ENCODE results near the gene ZBTB39. TPM values are rescaled to one million over a fixed set of nuclear protein-coding genes. Genes with fewer than 3 reads are reported as not detected.
"Not testable (repeated sequence)": the region's sequence is repeated elsewhere in the genome, so short reads cannot be mapped to it uniquely, and the experiment has no call there.

ZBTB39 gene
- total and polyA plus RNA-seq, 5 donors from 2014 or later, result 1.5 to 8.6 (median 1.8) TPM

DNA sequence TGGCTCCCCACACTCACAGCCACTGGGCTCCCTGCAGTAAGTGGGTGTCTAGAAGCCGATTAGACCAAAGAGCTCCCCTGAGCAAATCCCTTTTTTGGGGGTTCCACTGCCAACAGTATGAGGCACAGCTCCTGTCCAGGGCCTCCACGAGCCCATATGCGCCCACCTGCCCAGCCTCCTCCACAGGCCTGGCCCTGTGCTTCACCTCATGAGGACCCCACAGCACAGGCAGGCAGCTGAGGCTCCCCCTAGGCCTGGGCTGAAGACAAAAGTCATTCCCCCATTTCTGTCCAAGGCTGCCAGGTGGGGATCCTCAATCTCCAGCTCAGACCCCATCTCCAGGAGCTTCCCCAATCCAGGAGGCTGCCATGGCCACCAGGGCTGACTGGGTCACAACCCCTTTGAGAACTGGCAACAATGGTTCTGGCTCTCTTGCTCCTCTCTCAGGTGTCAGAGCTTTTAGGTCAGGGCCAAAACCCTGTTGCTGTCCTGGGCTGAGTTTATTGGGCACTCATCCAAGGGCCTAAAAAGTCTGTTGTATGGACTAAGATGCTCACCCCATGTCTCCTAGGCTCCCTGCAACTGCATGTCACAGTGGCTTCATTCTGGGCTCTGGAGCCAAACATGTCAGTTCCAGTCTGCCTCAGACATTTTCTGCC, 23.6 kb downstream of the ZBTB39 start:
- not testable (repeated sequence) for DNase-seq; H3K4me3 ChIP-seq (ENCODE audit: low read depth, low read length); H3K27ac Mint-ChIP-seq; H3K27me3 ChIP-seq (ENCODE audit: control insufficient read depth, insufficient read depth, low read length); H3K36me3 Mint-ChIP-seq; H3K27me3 Mint-ChIP-seq; H3K9me3 Mint-ChIP-seq; H3K4me3 Mint-ChIP-seq; H3K9me3 ChIP-seq (ENCODE audit: control insufficient read depth in 2 of 2, low read length in 2 of 2); H3K27ac ChIP-seq (ENCODE audit: insufficient read depth, low read length, poor library complexity, severe bottlenecking); H3K4me1 Mint-ChIP-seq; H3K36me3 ChIP-seq (ENCODE audit: control insufficient read depth, insufficient read depth, low read length); ATAC-seq (ENCODE audit: low read depth in 2 of 2); H3K4me1 ChIP-seq (ENCODE audit: control insufficient read depth, insufficient read depth, low read length, poor library complexity, severe bottlenecking)

DNA sequence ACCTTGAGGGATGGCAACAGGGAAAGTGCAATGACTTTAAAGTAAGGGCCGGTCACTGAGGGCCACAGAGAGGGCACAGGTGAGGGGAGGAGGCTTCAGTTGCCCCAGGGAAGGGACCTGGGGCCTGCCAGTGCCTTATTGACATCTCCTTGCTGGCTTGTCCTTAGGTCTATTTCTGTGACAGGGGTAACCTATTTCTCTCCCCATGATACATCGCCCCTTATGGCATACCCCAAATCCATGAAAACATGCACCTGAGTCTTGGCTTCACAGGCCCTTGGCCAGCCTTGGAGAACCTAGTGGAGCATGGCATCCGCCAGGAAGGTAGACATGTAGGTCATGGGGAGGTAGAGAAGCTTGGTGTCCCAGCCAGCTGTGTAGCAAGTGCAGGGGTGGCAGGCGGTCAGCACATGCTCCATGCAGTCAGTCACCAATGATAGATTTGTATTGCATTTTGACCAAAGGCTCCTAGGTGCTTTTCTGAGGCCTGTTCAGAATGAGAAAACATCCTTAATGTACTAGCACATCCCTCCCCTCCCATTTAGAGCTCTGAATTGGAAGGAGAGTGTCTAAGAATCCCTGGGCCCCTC, 25.3 kb downstream of the ZBTB39 start:
- Mint-ChIP-seq H3K36me3 (no peaks in the 10 kb centered on the region), H3K9me3 (no peaks in the 10 kb centered on the region), H3K4me3 (no peak overlapping the region), H3K27me3 (peaks cover 8% of the 10 kb centered on the region), H3K4me1 (no peaks in the 10 kb centered on the region), H3K27ac (no peak overlapping the region)
- no peak for DNase-seq
- no peak overlapping the region for H3K4me3 ChIP-seq (ENCODE audit: low read depth, low read length)
- no peaks in the 10 kb centered on the region for H3K4me1 ChIP-seq (ENCODE audit: control insufficient read depth, insufficient read depth, low read length, poor library complexity, severe bottlenecking)
- no peaks in the 10 kb centered on the region for H3K36me3 ChIP-seq (ENCODE audit: control insufficient read depth, insufficient read depth, low read length)
- no peaks in the 10 kb centered on the region for H3K27me3 ChIP-seq (ENCODE audit: control insufficient read depth, insufficient read depth, low read length)
- H3K9me3 ChIP-seq (ENCODE audit: control insufficient read depth in 2 of 2, low read length in 2 of 2), result no peaks in the 10 kb centered on the region
- H3K27ac ChIP-seq (ENCODE audit: insufficient read depth, low read length, poor library complexity, severe bottlenecking), result no peak overlapping the region
- ATAC-seq (ENCODE audit: low read depth in 2 of 2), result no peak

DNA sequence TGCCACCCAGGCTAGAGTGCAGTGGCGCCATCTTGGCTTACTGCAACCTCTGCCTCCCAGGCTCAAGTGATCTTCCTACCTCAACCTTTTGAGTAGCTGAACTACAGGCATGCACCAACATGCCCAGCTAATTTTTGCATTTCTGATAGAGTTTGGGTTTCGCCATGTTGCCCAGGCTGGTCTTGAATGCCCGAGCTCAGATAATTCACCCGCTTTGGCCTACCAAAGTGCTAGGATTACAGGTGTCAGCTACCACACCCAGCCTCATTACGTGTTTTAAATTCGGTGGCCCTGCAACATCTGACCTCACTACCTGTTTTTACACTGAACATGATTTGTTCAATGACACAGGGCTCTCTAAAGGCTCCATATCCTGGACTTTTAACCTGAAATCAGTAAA, 26.1 kb downstream of the ZBTB39 start:
- Mint-ChIP-seq H3K27ac (peak overlapping the region in 2 of 3 donors; percentile 2 to 44), H3K27me3 (peaks cover 11% of the 10 kb centered on the region), H3K4me3 (no peak overlapping the region), H3K9me3 (peaks cover 0 to 1% (median 0%) of the 10 kb centered on the region in 7 donors), H3K36me3 (no peaks in the 10 kb centered on the region), H3K4me1 (no peaks in the 10 kb centered on the region)
- no peak for ATAC-seq (ENCODE audit: low read depth in 2 of 2)
- H3K4me1 ChIP-seq (ENCODE audit: control insufficient read depth, insufficient read depth, low read length, poor library complexity, severe bottlenecking), result no peaks in the 10 kb centered on the region
- no peak overlapping the region for H3K4me3 ChIP-seq (ENCODE audit: low read depth, low read length)
- H3K27ac ChIP-seq (ENCODE audit: insufficient read depth, low read length, poor library complexity, severe bottlenecking), result no peak overlapping the region
- no peaks in the 10 kb centered on the region for H3K27me3 ChIP-seq (ENCODE audit: control insufficient read depth, insufficient read depth, low read length)
- no peak for DNase-seq
- H3K36me3 ChIP-seq (ENCODE audit: control insufficient read depth, insufficient read depth, low read length), result no peaks in the 10 kb centered on the region
- no peaks in the 10 kb centered on the region for H3K9me3 ChIP-seq (ENCODE audit: control insufficient read depth in 2 of 2, low read length in 2 of 2)

DNA sequence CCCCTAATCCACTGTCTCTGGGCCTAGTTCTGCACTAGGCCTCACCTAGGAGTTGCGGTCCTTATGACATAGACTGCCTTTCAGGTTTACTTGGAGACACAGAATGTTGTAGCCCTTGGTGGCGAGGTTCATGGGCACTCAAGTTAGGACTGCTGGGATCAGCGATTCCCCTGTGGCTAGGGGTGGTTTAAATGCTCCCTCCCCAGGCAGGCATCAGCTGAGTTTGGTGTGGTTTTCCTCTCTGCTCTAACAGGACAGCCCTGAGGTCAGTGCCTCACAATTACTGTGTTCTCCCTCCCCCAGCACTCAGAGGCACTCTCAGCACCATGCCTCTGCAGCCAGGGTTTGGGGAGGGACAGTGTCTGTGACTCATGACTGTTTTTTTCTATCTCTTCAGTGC, 26.7 kb downstream of the ZBTB39 start:
- H3K4me3 ChIP-seq (ENCODE audit: low read depth, low read length), result no peak overlapping the region
- no peak for DNase-seq
- Mint-ChIP-seq H3K9me3 (peaks cover 0 to 2% (median 0%) of the 10 kb centered on the region in 7 donors), H3K27me3 (peaks cover 11% of the 10 kb centered on the region), H3K4me3 (no peak overlapping the region), H3K4me1 (no peaks in the 10 kb centered on the region), H3K27ac (no peak overlapping the region), H3K36me3 (no peaks in the 10 kb centered on the region)
- no peak overlapping the region for H3K27ac ChIP-seq (ENCODE audit: insufficient read depth, low read length, poor library complexity, severe bottlenecking)
- H3K36me3 ChIP-seq (ENCODE audit: control insufficient read depth, insufficient read depth, low read length), result no peaks in the 10 kb centered on the region
- no peak for ATAC-seq (ENCODE audit: low read depth in 2 of 2)
- H3K4me1 ChIP-seq (ENCODE audit: control insufficient read depth, insufficient read depth, low read length, poor library complexity, severe bottlenecking), result no peaks in the 10 kb centered on the region
- H3K27me3 ChIP-seq (ENCODE audit: control insufficient read depth, insufficient read depth, low read length), result no peaks in the 10 kb centered on the region
- H3K9me3 ChIP-seq (ENCODE audit: control insufficient read depth in 2 of 2, low read length in 2 of 2), result no peaks in the 10 kb centered on the region

DNA sequence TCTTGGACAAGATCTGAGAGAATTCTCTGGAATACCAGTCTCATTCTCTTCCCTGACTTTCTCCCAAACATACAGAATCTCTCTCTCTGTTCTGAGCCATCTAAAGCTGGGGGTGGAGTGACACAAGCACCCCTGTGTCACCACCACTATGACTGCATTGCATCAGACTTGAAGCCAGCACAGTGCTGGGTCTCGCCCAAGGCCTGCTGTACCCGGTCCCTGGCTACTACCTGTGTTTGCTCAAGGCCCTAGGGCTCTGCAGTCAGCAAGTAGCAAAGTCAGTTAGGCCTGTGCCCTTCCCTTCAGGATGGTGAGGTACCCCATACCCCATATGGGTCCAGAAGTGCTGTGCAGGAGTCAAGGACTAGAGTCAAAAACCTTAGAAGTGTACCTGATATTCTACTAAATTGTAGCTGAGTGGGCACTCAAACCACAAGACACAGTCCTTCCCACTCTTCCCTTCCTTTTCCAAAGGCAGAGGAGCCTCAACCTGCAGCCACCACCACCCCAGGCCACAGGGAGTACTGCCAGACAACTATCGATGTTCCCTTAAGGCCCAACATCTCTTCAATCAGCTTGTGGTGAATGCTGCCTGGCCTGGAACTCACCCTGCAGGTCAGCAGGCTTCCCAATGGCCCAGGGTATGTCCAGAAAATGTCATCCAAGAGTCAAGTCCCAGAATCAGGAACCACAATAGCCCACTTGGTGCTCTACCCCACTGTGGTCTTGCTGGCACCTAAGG, 27.8 kb downstream of the ZBTB39 start:
- Mint-ChIP-seq H3K36me3 (no peaks in the 10 kb centered on the region), H3K4me3 (no peak overlapping the region), H3K27me3 (peaks cover 11% of the 10 kb centered on the region), H3K27ac (peak overlapping the region in 1 of 3 donors; percentile 50), H3K9me3 (peaks cover 0 to 2% (median 0%) of the 10 kb centered on the region in 7 donors), H3K4me1 (no peaks in the 10 kb centered on the region)
- Histone ChIP-seq H3K36me3 (ENCODE audit: control insufficient read depth, insufficient read depth, low read length) (no peaks in the 10 kb centered on the region), H3K4me3 (ENCODE audit: low read depth, low read length) (no peak overlapping the region), H3K4me1 (ENCODE audit: control insufficient read depth, insufficient read depth, low read length, poor library complexity, severe bottlenecking) (no peaks in the 10 kb centered on the region), H3K27me3 (ENCODE audit: control insufficient read depth, insufficient read depth, low read length) (no peaks in the 10 kb centered on the region), H3K27ac (ENCODE audit: insufficient read depth, low read length, poor library complexity, severe bottlenecking) (no peak overlapping the region), H3K9me3 (ENCODE audit: control insufficient read depth in 2 of 2, low read length in 2 of 2) (no peaks in the 10 kb centered on the region)
- DNase-seq, result no peak
- ATAC-seq (ENCODE audit: low read depth in 2 of 2), result no peak

DNA sequence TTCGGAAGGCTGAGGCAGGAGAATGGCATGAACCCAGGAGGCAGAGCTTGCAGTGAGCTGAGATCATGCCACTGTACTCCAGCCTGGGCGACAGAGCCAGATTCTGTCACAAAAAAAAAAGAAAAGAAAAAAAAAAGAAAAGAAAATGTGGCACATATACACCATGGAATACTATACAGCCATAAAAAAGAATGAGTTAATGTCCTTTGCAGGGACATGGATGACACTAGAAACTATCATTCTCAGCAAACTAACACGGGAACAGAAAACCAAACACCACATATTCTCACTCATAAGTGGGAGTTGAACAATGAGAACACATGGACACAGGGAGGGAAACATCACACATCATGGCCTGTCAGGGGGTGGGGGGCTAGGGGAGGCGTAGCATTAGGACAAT, 29.0 kb downstream of the ZBTB39 start:
- ATAC-seq (ENCODE audit: low read depth in 2 of 2); H3K36me3 ChIP-seq (ENCODE audit: control insufficient read depth, insufficient read depth, low read length); H3K27ac Mint-ChIP-seq; H3K9me3 Mint-ChIP-seq; DNase-seq; H3K27me3 ChIP-seq (ENCODE audit: control insufficient read depth, insufficient read depth, low read length); H3K4me1 ChIP-seq (ENCODE audit: control insufficient read depth, insufficient read depth, low read length, poor library complexity, severe bottlenecking); H3K4me1 Mint-ChIP-seq; H3K36me3 Mint-ChIP-seq; H3K4me3 Mint-ChIP-seq; H3K9me3 ChIP-seq (ENCODE audit: control insufficient read depth in 2 of 2, low read length in 2 of 2); H3K4me3 ChIP-seq (ENCODE audit: low read depth, low read length); H3K27ac ChIP-seq (ENCODE audit: insufficient read depth, low read length, poor library complexity, severe bottlenecking): not testable (repeated sequence)
- H3K27me3 Mint-ChIP-seq, result peaks cover 11% of the 10 kb centered on the region

DNA sequence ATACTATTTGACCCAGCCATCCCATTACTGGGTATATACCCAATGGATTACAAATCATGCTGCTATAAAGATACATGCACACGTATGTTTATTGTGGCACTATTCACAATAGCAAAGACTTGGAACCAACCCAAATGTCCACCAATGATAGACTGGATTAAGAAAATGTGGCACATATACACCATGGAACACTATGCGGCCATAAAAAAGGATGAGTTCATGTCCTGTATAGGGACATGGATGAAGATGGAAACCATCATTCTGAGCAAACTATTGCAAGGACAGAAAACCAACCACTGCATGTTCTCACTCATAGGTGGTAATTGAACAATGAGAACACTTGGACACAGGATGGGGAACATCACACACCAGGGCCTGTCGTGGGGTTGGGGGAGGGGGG, 32.1 kb downstream of the ZBTB39 start:
- not testable (repeated sequence) for H3K4me1 ChIP-seq (ENCODE audit: control insufficient read depth, insufficient read depth, low read length, poor library complexity, severe bottlenecking); H3K36me3 Mint-ChIP-seq; DNase-seq; H3K4me3 Mint-ChIP-seq; H3K4me3 ChIP-seq (ENCODE audit: low read depth, low read length); H3K4me1 Mint-ChIP-seq; H3K9me3 ChIP-seq (ENCODE audit: control insufficient read depth in 2 of 2, low read length in 2 of 2); H3K36me3 ChIP-seq (ENCODE audit: control insufficient read depth, insufficient read depth, low read length); H3K27ac Mint-ChIP-seq; ATAC-seq (ENCODE audit: low read depth in 2 of 2); H3K9me3 Mint-ChIP-seq; H3K27me3 ChIP-seq (ENCODE audit: control insufficient read depth, insufficient read depth, low read length); H3K27ac ChIP-seq (ENCODE audit: insufficient read depth, low read length, poor library complexity, severe bottlenecking)
- H3K27me3 Mint-ChIP-seq, result peaks cover 22% of the 10 kb centered on the region

DNA sequence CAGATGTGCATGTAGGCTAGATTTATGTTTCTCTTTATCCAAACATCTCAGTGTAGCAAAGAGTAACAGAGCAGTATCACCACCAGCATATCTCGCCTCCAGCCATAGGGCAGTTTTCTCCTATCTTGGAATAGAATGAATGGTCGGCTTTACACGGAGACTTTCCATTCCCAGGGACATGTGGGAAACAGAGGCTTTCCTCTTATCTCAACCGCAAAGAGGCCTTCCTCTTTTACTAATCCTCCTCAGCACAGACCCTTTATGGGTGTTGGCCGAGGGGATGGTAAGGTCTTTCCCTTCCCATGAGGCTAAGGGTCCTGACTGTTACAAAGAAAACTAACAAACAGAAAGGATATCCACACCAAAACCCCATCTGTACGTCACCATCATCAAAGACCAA, 37.4 kb downstream of the ZBTB39 start:
- H3K9me3 Mint-ChIP-seq; H3K4me1 Mint-ChIP-seq; H3K9me3 ChIP-seq (ENCODE audit: control insufficient read depth in 2 of 2, low read length in 2 of 2); DNase-seq; H3K4me3 ChIP-seq (ENCODE audit: low read depth, low read length); H3K27ac Mint-ChIP-seq; H3K4me1 ChIP-seq (ENCODE audit: control insufficient read depth, insufficient read depth, low read length, poor library complexity, severe bottlenecking); H3K4me3 Mint-ChIP-seq; H3K27ac ChIP-seq (ENCODE audit: insufficient read depth, low read length, poor library complexity, severe bottlenecking); H3K36me3 ChIP-seq (ENCODE audit: control insufficient read depth, insufficient read depth, low read length); H3K27me3 ChIP-seq (ENCODE audit: control insufficient read depth, insufficient read depth, low read length); H3K36me3 Mint-ChIP-seq; ATAC-seq (ENCODE audit: low read depth in 2 of 2): not testable (repeated sequence)
- H3K27me3 Mint-ChIP-seq, result peaks cover 20% of the 10 kb centered on the region
